Astrocyte of the cerebellum (primary cell): ENCODE data around the gene CDC42BPA.

Experiments
- DNase-seq: peaks from one replicate; pipeline ENCODE4 v3.0.0-alpha.2; 2011; ENCODE audit warnings: low read depth
- H3K4me3 ChIP-seq: 2 replicates; pipeline ENCODE4 v1.5.1; 2011; ENCODE audit warnings: mild to moderate bottlenecking, low read depth, low read length, moderate library complexity
- CTCF ChIP-seq: IDR thresholded peaks from 2 replicates; pipeline ENCODE4 v1.5.1; 2012; ENCODE audit warnings: low read length, low read depth, moderate library complexity, mild to moderate bottlenecking; ENCODE audit errors: missing control alignments
- in situ Hi-C: cut with HindIII; loops from 2 replicates; pipeline ENCODE4 v1.10.0; 2017; ENCODE audit warnings: low sequenced_read_pairs

The CDC42BPA gene

GRCh38 chr1:226986496-226987178 lies 331.7 kb downstream of the CDC42BPA start:
- in situ Hi-C loops, result no loop called here
- no peak for DNase-seq
- no peak for TF ChIP-seq CTCF
- no peak overlapping the region for H3K4me3 ChIP-seq

- H3K4me3 ChIP-seq, result no peak overlapping the region
- no peak for TF ChIP-seq CTCF
- no peak for DNase-seq
- in situ Hi-C loops, result no loop called here
Measured at GRCh38 chr1:226985839-226986463, 332.3 kb downstream of the CDC42BPA start.

- no peak for TF ChIP-seq CTCF
- H3K4me3 ChIP-seq, result no peak overlapping the region
- in situ Hi-C loops, result no loop called here
- DNase-seq, result no peak
Measured at GRCh38 chr1:226985239-226985838, 333.0 kb downstream of the CDC42BPA start.

- TF ChIP-seq CTCF, result no peak
- H3K4me3 ChIP-seq, result no peak overlapping the region
- in situ Hi-C loops, result no loop called here
- DNase-seq, result no peak
Measured at GRCh38 chr1:226984521-226985238, 333.6 kb downstream of the CDC42BPA start.

- in situ Hi-C loops, result no loop called here
- TF ChIP-seq CTCF, result no peak
- no peak for DNase-seq
- H3K4me3 ChIP-seq, result no peak overlapping the region
Measured at GRCh38 chr1:226983992-226984364, 334.3 kb downstream of the CDC42BPA start.

- in situ Hi-C loops, result no loop called here
- TF ChIP-seq CTCF, result no peak
- no peak overlapping the region for H3K4me3 ChIP-seq
- no peak for DNase-seq
Measured at GRCh38 chr1:226983247-226983991, 334.9 kb downstream of the CDC42BPA start.
